Activated T-helper 9 cell treated with anti-CD3 and anti-CD28 coated beads, Interleukin-2, amount 50 U/mL, for 16 hours (primary cell): Measurements from ENCODE around the gene PLXNA2.

Experiments
- DNase-seq: peaks from one replicate; pipeline ENCODE4 v3.0.0-alpha.2; 2020; ENCODE audit warnings: low read depth

PLXNA2 gene

GRCh38 chr1:208242146-208242545 lies 2.0 kb downstream of the PLXNA2 start:
- DNase-seq: no peak

DNA sequence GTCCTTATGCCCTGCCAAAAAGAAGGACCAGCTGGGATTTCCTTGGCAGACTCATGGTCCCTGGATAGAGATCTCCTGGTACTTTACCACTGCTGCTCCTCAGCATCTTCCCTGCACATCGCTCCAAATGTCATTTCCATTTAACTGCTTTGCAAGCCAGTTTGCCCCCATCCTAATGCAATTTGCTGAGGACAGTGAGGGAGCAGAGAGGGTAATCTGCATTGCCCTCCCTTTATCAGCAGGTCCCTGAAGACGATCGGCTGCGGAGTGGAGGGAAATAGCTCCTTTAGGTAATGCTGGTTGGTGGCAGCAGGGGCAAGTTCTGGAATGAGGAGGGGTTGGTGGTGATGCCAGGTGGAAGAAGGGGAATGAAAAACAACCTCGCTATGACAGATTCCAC lies 2.7 kb downstream of the PLXNA2 start:
- DNase-seq: no peak

GRCh38 chr1:208240662-208241355 lies 3.4 kb downstream of the PLXNA2 start:
- no peak for DNase-seq

DNA sequence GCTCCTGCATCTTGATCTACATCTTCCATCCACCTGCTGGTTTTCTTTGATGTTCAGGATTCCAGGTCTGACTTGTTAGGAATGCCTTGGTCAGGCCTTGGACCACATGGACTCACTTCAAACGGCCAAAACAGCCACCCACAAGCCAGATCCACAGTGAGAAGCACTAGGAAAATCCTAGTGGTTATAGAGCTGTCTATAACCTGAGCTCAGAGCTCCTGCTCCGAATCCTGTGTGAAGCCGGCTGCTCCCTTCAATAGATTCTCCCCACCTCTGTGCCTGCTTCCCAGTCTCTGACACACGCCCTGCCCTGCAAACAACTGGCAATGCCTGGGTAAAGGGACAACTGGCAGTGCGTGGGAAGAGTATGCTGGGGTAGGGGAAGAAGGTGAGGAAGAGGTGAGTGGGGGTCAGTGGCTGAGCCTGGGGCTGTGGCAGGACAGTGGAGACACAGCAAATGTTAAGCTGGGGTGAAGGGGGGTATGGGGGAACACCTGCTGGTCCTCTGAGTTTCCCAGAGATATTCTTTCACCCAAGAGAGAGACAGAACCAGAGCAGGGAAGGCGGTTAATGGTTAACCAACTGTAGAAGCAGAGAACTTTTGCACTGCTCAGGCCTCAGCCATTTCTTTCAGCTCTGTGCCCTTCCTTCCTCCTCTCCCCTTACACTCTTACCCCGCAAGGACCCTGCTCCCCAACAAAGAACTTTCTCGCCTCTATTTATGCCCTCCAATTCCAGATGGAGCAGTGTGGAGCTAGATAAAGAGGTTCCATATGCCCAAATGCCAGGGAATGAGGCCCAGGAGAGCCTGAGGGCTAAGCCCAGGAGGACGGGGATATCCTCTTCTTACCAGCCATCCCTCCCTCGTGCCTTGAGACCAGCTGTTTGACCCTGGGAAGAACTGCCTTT lies 4.5 kb downstream of the PLXNA2 start:
- DNase-seq: no peak

DNA sequence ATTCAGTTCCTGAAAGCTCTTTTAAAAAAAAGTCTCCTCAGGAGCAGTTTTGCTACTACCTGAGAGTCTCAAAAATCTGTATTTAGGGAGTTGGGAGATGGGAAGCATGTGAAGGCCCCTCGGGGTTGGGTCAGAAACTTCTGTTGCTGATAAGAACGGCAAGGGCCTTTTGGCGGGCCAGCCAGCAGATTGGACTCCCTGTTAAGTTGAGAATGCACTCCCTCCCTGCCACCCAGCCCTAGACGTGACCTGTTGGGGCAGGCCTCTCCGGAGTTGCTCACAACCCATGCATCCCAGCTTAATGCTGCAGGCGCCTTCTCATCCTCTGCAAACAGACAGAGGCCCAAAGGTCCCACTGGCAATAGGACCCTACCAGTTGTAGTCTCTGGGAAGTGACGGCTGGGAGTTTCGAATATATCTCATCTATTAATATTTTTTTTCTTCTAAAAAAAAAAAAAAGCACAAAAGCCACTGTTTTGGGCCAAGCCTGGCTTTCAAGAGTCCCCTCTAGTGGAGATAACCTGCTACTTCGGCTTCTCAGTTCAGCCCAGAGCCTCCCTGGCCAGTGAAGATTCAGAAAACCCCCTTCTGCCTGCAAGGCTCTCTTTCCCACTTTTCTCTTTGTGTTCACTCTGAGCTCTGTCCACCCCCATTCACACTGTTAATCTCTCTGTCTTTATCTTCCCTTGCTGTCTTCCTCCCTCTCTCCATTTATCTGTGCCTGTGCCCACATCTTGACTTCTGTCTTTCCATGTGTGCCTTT lies 5.3 kb downstream of the PLXNA2 start:
- DNase-seq: no peak

DNA sequence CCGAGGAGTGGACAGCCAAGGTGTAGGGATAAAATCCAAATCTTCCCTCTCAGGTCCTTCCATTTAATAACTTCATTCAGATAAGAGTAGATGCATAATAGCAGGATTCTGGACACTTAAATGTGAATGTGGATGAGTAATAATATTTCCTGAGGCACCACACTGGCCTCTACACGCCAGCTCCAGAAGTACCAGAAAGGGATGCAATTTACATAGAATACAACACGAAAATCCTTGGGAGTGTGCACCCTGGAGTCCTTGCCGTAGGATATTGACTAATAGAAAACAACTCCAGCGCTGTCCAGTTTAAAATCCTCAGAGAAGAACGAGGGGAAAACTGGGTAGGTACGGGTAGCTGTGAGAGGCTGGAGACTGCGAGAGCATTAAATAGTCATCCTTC lies 6.9 kb downstream of the PLXNA2 start:
- no peak for DNase-seq

- no peak for DNase-seq
Observed at GRCh38 chr1:208235982-208236761, 8.0 kb downstream of the PLXNA2 start.

GRCh38 chr1:208235356-208235981 lies 8.7 kb downstream of the PLXNA2 start:
- DNase-seq: no peak

DNA sequence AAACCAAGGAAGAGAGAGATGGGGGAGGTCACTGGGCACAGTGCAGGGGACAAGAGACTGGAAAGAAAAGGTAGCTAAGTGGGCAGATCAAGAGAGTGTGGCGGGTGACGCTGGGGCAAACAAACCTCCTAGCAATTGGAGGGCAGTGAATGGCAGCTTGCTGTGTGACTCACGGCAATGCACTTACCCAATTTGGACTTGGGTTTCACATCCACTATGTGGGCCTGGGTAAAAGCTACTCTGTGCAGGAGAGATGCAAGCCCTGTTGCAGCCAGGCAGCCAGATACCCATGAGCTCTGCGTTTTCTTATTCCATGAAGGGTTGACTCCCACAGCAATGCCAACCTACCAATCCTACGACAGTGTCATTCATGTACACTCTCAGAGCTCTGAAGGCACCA lies 9.5 kb downstream of the PLXNA2 start:
- DNase-seq: no peak

DNA sequence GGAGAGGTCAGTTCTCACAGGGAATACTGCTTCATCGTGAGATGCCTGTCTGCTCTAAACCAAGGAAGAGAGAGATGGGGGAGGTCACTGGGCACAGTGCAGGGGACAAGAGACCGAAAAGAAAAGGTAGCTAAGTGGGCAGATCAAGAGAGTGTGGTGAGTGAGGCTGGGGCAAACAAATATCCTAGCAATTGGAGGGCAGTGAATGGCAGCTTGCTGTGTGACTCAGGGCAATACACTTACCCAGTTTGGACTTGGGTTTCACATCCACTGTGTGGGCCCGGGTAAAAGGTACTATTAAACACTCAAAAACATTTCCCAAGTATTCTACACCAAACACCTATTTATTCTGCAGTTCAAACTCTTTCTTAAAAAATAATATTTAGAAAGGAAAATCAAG lies 10.2 kb downstream of the PLXNA2 start:
- no peak for DNase-seq

- DNase-seq: no peak
Observed at GRCh38 chr1:208233546-208233945, 10.6 kb downstream of the PLXNA2 start.

DNA sequence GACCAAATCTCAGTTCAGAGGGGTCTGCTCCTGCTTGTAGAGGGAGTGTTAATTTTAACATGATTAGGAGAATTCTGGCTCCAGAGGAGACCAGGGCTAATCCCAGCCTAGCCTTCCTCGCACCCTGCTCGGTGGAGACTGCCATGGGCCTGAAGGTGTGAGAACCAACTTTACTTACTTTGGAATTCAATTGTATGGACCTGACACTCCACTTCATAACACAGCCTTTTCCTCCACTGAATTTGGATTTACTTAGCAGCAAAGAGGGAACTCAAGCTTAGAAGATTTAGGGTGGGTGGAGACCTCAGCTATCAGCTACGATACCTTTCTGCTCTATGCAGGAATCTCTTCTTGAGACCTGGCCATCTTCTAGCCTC lies 11.5 kb downstream of the PLXNA2 start:
- no peak for DNase-seq

DNA sequence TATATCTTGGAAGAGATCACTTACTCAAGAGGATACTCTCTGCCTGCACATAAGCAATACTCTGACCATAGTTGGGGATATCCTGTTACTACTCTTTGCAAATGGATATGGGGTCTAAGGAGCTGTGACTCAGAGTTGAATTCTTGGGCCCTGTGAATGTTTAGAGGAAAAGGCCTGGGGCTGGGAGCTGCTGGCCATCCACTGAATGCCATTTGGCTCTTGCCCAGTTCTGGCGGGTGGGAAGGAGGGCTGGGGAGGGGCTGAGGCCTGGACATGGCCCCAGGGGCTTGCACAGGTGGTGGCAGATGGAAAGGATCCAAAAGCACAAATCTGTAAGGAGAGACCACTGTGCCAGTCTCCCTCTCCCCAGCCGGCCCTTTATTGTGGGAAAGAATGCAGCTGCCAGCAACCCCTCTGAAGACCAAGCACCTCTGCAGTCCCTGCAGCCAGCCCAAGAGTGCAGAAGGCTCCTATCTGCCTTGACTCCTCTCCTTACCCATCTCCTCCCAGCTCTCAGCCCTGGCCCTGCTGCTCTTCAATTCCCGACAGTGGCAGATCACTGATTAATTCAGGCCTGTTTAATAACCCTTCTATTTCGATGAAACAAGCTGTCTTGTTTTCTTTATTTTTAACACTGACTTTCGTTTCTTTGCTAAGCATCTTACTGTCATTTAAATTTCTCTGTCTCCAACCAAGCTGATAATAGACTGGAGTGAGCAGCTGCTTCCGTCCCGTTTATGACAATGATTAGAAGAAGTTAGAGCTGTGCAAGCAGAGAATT lies 12.1 kb downstream of the PLXNA2 start:
- no peak for DNase-seq

DNA sequence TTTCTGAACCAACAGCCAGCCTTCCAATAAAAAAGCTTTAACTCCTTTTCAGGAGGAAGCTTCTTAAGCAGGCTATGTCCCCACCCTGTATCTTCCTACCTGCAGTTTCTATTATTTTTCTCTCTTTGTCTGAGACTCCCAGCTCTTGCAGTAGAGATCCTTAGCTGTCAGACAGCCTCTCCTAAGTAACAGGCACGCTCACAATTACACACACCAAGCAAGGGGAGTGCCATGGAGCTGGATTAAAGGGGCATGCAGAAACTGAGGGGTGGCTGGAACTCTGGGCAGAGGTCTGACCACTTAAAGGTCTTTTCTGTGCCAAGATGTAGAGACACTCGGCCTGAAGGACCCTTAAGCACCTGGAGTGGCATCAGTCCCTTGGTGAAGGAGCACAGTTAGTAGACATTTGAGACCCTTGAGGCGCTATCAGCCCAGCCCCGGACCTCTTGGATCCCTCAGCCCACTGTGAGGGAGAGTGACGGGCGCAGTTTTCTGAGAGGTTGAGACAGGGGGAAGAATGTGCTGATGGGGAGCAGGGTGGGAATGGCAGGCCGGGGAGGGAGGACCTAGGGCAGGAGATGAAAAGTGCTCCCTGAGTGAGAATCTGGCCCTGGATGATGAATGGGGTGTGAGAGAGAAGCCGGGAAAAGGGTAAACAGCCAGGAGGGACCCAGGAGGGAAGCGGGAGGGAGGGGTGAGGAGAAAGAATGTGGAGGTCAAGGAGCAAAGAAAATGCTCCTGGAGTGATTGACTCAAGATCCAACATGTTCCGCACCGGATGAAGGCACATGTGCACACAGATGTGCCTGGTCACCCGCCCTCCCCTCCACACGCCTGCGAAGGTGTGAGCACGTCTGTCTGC lies 13.3 kb downstream of the PLXNA2 start:
- no peak for DNase-seq

DNA sequence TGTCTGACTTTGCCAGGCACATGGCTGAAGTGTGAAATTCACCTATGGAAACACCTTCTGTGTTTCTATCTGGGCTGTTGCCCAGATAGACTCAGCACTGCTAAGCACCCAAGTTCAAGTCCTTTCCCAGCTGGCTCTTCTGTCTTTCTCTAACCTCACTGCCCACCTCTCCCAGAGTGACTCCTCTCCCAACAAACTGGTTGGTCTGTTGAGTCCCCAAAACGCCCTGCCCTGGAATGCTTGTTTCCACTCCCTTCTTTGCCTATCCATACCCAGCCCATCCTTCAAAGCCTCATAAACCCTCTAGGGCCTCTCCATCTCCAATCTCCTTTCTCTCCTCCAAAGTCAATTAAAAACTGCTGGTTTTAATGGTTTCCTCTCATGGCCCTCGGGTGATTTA lies 15.6 kb downstream of the PLXNA2 start:
- DNase-seq: no peak

GRCh38 chr1:208228026-208228425 lies 16.2 kb downstream of the PLXNA2 start:
- DNase-seq: no peak

GRCh38 chr1:208227366-208227765 lies 16.8 kb downstream of the PLXNA2 start:
- DNase-seq: no peak

DNA sequence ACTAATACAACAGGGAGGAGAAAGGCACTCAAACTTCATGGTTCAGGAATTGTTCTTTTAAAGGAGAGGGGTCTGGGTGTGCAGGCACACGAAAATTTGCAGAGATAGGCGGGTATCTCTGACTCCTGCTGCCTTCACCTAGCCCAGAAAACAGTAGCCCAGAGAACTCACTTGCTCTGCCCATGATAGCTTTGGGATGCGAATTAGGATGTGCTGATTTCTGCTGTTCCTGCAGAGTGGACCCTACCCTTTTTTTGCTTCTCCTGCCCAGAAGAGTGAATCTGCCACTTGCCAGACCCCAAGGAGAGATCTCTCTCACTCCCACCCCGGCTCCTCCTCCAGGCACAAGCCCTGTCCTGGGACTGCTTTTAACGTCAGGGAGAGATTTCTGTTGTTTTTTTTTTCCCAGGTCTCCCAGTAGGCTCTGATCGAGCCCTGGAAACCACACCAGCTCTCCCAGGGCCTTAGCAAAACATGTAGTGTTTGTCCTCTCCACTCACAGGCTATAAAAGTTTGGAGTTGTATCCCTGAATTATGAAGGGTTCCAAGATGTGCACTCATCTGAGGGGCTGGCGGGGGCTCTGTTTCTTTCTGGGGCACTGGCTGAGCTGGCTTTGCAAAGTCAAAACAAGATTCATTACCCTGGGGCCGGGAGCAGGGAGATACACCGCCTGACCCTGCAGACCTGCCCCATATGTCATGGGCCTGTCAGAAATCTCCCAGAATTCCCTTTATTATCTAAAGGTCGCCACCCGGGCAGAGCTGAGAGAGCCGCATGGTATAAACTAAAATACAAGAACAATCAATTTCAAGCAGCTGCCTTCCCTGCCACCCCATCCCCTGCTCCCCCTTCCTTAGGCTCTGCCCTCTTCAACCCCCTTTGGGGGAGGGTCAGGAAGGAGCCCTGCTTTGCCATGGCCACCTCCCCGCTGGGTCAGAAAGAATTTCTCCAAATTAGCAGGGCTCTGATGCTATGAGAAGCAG lies 17.9 kb downstream of the PLXNA2 start:
- DNase-seq: no peak
